ENCODE measurements around the gene GNAT3.

Gene GNAT3

DNA sequence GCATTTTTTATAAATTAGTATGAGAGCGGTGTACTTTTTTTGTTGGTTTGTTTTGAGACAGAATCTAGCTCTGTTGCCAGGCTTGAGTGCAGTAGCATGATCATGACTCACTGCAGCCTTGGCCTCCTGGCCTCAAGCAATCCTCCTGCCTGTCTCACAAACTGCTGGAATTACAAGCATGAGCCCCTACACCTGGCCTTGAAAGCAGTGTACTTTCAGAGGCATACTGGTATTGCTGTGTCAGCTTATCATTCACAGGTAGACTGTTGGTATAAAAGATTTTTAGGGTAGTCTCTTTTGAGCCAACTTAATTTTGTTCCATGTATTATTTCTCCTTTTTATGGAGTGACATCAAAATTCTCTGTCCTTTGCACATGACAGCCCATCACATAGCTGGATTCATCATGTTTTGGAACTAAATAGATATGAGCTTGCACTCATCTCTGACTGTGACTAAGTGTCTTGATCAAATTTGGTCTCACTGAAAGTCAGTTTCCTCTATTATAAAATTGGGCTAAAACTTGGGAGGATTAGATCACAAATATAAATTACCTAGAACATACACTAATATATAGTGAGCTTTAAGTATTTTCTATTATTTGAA lies 12.4 kb downstream of the GNAT3 start:
- DNase-seq: no peak

DNA sequence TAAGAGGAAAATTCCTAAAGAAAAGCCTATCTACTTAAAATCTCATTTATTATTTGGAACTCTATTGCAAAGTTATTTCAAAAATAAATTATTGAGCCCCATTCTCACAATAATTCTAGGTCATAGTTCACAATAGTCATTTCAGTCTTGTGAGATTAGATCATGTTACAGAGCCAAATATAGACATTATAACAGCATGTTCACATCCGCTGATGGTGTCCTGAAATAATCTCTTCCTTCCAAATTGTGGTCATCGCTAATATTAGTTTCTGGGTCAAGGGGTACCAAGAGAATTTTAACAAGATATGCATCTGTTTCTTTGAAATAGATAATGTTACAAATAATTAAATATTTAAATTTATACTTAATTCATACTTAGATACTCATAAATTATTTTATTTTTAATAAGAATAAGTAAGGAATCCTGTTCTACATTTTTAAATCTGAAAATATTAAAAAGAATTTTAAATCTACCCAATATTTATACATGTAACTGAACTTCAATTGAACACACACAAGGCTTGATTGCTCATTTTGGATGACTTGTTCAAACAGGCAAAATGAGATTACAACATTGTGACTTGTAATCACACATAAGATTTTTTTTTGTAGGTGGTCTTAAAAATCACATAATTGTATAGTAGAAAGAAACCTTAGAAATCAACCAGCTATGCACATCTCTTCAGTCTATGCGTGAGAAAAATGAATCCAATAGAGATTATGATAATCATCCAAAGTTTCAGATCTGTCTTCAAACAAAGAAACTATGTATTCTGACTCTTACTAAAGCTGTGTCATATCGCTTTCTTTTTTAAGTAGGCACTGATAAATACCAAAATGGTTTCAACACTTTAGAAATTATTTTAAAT lies 13.1 kb downstream of the GNAT3 start:
- no peak for DNase-seq

DNA sequence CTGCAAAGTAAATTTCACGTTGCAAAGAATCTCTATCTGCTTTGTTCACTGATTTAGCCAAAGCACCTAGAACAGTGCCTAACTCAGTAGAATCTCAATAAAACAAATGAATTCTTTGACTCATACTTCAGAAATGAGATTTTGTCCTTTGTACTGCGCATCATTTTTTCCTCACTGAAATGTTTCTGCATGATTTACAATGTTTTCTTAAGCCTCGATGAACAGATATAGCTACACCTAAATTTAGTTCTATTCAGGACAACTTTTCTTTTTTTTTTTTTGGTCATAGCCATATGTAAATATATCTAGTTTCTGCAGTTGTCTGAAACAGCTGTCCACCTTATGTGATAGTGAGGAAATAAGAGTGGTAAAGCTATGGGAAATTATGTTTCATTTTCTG lies 15.3 kb downstream of the GNAT3 start:
- DNase-seq: no peak

DNA sequence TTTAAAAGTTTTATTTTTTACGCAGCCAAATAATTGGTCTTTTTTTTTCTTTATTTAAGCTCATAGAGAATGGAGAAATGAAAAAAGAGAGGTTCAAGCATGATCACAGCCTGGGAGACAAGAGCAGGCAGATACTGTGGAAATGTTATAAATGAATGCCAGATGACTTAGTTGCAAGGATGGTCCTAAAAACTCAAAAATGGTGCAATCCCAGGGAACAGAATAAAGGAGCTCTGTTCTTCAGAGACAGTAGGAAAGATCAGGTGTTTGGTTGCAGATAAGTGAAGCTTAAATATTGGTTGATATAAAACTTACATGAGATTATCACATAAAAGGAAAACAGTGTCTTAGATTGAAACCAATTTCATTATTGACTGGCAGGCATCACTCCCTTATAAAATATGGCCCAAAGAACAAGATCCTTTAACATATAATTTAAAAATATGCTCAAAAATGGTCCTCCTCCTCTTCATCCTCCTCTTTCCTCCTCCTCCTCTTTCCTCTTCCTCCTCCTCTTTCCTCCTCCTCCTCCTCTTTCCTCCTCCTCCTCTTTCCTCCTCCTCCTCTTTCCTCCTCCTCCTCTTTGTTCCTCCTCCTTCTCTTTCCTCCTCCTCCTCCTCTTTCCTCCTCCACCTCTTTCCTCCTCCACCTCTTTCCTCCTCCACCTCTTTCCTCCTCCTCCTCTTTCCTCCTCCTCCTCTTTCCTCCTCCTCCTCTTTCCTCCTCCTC lies 18.6 kb downstream of the GNAT3 start:
- DNase-seq: no peak

DNA sequence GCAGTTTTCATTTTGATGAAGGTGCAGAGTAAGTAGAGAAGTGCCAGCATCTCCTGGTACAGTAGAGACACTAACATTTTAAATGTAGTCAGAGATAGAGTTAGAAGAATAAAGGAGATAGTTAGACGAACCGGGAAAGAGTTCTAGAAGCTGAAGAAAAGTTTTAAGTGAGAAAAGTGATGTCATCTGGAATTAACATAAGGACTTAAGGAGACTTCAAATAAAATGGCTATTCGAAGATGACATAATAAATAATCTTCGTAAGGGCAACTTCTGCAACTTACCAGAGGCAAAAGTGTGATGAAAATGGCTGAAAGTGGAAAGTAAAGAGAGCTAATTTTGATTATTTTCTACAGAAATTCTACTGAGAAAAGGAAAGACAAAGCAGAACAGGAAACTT lies 20.4 kb downstream of the GNAT3 start:
- no peak for DNase-seq

DNA sequence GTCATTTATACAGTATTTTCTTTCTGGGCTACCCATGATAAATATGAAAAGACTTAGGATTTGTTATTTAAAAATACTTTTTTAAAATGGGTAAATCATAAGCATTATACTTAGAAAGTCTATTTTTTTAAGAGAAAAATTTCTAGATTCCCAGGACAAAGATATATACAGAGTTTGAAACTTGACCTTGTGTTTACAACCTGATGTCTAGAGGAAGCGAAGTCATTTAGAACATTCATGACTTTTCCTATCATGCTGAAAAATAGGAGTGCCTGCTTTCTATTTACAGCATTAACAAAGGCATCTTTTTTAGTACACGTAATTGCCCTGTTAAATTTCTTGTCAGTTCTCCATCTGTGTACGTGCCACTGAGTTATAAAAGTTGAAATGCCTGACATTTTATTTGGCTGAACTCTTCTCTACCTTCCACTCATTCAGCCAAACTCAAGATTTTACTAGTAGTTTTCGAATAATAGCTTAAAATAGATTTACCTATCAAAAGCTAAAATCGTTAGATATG lies 23.0 kb downstream of the GNAT3 start:
- DNase-seq: no peak

DNA sequence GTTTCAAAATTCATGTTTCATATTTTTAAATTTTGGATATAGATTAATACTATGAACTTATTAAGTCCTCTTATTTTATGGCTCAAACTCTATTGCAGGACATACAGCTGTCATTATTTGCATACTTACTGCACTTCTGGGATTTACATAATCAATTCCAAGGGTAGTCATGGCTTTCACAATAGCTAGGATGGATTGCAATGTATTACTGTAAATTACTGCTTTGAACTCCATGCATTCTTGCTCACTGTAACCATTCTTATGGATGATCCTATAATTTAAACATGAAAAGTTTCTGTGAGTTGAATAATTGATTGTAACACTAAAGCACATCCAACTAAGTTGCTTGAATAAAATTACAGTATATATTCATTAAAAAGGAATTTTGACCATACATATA lies 23.5 kb downstream of the GNAT3 start:
- DNase-seq: no peak

DNA sequence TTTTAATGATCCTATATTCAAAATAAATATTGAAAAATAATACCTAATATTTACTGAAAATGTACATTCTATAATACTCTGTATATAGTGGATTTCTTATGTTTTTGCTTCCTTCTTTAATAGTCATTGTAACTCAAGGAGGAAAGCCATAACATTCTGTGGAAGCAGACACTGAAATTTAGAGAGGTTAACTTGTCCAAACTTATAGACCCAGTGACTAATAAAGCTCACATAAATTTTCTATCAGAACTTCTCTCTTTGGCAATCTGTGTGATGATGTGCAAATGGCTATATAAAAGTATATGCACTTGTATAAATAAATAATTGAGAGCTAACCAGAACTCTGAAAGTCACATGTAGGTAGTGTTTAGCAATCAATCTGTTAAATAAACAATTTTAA lies 26.1 kb downstream of the GNAT3 start:
- DNase-seq: no peak

DNA sequence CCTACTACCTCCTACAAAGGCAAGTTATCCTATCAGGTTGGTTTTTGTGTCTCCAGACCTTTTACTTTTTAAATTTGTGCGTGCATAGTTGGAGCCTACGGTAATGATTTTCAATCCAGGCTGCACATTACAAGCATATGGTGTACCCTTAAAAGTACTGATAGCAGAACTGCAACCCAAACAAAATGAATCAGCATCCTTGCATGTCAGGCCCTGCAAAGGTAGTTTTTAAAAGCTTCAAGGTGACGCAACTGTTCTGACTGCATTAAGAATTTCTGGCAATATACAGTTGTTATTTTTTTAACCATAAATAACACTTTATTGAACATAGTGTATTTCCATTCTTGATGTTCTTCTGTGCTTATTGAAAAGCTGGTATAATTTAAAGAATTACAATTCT lies 28.9 kb downstream of the GNAT3 start:
- DNase-seq: no peak

DNA sequence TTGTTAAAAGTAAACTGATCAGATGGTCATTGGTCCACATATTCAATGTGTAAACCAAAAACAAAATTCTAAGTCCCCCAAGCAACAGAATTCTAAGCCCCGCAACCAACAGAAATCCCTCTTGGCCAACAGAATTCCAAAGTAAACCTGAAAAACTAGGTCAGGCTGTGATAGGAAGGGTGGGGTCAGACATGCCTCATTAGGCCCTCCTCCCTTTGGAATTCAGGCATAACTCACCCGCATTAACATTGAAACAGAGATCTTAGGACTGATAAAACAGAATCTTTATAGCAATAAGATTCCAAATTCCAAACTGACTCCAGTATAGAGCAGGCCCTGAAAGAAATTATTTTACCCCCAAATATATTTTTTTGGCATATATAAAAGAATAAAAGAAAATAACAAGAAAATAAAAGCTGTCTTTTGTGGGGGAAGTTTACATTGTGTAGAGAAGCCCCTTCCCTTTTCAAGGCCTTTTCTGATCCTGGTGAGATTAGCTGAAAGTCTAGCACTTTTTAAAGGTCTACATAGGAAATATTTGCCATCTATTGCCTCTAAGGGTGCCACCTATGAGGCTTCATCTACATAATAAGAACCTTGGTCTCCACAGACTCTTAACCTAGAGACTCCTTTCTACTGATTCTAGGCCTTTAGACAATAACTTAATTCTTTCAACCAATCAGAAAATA lies 30.5 kb downstream of the GNAT3 start:
- DNase-seq: no peak

DNA sequence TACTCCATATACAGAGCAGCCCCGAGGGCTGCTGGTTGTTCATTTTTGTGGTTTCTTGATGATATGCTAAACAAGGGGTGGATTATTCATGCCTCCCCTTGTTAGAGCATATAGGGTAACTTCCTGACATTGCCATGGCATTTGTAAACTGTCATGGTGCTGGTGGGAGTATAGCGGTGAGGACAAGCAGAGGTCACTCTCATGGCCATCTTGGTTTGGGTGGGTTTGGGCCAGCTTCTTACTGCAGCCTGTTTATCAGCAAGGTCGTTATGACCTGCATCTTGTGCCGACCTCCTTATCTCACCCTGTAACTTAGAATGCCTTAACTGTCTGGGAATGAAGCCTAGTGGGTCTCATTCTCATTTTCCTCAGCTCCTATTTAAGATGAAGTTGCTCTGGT lies 31.3 kb downstream of the GNAT3 start:
- no peak for DNase-seq

DNA sequence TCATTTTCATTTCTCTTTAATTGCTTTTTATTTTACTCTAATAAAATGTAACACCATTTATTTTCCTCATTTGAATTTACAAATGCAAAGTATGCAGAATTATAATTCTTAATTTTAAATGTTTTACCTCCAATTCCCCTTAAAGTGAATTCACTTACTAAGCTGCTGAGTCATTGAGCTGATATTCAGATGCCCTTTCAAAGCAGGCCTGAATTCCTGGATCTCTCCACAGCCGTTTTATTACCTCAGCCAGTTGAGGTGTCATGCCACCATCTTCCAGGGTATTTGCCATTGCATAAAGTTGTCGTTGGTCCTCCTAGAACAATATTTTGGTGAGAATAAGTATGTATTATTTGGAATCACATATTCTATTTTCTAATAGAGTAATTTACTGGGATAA lies 33.2 kb downstream of the GNAT3 start:
- no peak for DNase-seq

DNA sequence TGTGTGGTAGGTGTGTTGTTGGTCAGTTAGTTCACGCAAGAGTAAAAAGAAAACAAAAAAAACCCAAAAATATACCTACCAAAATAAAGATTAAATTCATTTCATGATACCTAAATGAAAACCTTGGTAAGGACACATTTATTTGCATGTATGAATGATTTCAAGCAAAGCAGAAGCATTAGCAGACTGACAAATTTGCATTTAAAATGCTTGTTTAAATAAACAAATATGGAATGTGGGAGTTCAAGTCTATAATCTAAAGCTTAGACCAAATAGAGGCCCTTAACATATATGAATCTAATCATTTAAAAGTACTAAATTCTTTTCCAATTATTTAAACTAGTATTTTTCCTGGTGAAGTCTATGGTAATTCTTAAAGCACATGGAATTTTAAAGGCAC lies 35.8 kb downstream of the GNAT3 start:
- no peak for DNase-seq

DNA sequence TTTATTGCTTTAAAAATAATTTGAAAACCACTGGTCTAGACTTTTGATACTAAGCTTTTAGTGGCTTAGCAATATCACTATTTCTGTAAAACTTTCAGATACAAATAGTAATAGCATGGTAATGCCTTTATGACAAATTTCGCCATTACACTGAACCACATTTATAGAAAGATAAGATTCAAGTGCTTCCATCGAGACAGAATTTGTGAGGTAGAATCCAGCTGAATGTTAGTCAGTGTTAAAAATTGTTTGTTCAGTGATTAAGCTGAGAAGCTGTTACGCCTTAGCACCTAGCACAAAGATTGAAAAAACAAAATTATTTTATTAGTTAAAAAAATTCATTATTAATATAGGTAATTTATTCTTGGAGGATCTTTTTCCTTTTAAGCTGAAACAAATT lies 36.5 kb downstream of the GNAT3 start:
- no peak for DNase-seq

DNA sequence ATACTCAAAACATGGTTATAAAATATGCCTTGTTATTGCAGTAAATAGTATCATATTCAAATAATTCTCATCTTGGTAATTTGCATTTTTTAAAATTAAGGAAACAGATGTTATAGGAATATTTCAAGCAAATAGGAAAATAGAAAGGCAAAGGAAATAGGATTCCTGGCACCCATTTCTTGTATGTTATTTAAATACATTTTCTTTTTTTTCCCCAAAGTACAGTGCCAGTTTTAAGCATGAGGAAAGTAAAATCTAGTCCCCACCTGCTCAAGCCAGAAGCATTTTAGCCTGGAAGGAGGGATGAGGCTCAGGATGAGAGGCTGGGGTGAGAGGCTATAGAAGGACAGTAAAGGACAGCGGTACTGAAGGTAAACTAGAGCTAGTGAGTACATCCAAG lies 38.1 kb downstream of the GNAT3 start:
- no peak for DNase-seq

DNA sequence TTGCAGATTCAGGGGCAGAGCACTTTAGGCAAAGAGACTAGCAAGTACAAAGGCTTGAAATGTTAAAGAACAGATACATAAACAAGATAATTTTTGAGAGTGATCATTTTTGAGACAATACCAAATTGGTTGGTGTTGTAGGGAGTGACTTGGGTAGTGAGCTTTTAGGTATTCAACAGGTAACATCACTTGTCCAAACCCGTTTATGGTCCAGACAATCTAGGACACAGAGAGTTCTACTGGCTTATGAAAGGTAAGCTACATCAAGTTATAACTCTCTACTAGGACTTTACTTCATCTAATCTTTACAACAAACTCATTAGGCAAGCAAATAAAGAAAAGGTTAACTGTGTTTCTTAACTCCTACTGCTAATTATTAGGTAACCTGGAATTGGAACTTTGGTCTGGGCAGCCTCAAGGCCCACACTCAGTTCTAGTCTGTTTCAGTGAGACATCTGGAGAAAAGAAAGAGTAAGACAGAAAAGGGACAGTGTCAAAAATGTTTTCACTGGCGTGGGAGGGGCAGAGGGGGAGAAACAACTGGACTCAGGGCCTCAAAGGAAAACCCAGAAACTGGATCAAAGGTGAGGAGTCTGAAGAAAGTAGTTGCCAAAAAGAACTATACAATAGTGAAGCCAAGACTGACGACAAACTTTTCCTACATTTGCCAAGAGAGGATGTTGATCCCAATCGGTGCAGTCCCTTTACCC lies 39.2 kb downstream of the GNAT3 start:
- DNase-seq: no peak

DNA sequence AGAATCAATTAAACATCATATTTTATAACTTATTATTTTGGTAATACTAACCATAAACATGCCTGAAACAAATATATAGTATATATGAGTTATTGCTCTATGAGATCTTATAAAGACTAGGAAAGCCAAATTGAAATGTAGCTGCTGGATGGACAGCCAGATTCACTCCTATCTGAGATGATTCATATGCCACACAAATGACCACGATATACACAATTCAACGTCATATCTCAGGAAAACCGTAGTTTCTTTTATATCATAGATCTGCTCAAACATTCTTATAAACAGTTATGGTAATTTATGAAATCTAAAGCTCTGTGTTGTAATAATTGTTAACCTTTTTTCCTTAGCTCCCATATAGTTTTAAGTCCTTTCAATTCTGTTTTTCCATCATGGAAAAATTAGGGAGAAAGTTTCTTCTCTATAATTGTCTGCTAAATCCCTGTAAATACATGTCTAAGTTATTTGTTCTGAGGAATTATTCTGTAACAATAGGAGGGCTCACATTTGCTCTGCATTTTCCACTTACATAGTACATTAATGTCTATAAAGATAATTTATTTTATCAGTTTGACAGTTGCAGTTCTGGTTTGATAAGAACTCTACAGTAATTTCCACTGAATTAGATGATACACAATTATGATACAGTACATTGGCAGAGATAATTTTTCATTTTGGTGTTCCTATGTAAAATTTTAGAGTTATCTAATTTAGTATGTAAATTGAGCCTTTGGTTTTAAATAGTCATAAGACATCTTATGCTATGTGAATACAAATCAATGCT lies 42.7 kb downstream of the GNAT3 start:
- no peak for DNase-seq

DNA sequence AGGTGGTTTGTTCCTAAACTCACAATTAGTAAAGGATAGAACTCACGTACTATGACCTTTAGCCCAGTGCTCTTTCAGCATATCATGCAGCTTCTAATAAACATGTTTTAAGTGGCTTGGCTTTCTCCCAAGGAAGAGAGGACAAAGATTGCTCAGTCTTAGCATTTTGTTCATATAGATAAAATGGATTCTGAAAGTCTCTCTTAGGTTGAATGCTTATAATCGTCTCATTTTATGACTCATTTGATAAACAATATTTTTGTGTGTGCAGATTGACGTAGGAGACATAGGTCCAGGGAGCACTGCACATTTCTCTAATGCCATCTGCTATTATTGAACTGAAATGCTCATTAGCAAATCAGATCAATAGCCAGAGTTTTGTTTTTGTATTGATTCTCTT lies 44.8 kb downstream of the GNAT3 start:
- DNase-seq: no peak

DNA sequence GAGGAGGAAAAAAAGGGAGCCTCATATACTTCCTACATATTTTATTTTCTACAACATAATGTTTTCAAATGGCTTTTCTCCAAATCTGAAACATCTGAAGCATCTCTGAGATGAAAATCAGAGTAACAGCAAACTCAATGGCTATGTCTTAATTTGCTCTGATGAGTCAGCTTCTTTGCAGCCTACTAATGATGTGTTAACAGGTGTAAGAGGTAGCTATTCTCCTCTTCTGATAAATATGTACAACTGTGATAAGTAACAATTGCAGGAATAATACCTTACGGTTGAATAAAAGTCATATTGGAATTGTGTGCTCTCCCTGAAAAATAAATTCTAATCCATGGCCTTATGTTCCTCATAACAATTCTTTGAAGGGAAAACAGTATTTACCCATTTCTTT lies 45.2 kb downstream of the GNAT3 start:
- no peak for DNase-seq

DNA sequence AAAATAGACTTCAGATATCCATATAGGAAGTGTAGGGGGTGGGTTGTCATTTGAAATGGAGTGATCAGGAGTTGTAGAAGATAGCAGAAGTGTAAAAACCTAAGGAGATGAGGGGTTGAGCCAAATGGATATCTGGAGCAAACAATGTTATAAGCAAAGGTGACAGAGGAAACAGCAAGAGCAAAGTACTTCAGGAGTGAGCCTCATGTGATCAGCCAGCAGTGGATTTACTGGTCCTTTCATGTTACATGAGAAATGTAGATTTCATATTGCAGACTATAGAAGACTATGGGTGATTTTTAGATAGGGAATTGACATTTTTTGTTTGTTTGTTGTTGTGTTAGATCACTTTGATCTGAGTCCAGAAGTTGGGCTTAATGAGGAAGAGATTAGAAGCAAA lies 47.7 kb downstream of the GNAT3 start:
- no peak for DNase-seq

DNA sequence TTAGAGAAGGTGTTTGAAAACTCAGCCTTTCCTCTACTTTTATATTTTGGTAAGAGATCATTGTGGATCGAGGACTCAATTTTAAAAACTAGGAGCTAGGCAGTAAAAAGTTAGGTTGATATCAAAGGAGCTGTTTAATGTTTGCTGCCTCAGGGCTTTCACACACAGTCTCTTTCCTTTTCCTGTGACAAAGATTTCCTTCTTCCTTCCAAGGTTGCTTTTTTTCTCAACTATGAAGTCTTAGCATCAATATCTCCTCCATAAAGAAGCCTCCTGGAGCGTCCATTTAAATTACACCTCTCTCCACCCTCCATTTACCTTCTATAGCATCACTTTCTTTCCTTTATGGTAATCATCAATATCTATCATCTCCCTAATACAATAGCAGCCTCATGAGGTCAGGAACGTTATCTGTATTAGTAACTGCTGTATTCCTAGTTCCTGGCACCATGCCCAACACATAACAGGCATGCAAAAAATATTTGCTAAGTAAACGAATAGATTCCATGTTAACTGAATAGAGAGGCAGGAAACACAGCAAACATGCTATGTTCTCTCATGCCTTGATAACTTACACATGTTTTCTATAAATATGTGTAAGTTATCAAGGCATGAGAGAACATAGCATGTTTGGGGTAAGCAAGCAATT lies 48.5 kb downstream of the GNAT3 start:
- DNase-seq: no peak

All from CD4-positive, alpha-beta T cell treated with Interleukin-17A for 1 hour (primary cell).